Measurements from ENCODE around the gene UBASH3A.
"Not testable (repeated sequence)": the region's sequence is repeated elsewhere in the genome, so short reads cannot be mapped to it uniquely, and the experiment has no call there.

The UBASH3A gene

DNA sequence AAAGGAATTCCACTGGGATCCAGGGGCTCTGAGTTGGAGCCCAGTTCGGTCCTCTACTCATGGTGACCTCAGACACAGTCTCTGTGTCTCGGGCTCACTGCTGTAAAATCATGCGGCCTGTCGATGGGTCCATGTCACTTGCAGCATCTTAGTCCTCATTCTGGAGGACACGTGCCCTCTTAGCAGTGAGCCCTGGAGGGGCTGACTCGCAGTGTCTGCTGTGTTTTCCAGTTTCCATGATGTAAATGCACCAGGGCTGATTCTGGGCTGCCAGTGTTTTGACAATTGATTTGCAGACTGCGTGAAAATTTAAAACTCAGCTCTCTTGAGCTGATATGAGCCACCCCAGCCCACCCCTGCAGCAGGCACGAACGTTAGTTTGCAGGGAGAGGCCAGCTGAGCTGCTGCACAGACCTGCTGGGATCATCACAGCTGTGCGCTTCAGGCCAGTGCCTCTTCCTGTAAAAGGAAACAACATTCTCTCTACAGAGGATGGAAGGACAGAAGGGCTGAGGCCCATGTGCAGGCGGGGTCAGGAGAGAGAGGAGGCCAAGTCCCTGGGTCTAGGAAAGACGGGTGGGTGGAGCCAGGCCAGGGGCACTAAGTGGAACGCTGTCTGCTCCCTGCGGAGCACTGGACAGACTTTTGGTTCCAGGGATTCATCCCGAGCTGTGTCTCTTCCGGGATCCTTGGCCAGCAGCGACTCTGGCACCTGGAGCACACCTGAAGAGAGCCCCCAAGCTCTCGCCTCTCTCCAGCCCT is 49.7 kb downstream of the UBASH3A start:
- DNase-seq = no peak

GRCh38 chr21:42453986-42454570 is 50.4 kb downstream of the UBASH3A start:
- DNase-seq = no peak

- DNase-seq = no peak
Observed at GRCh38 chr21:42454786-42455185, 51.1 kb downstream of the UBASH3A start.

- DNase-seq = no peak
Observed at GRCh38 chr21:42455196-42455595, 51.5 kb downstream of the UBASH3A start.

DNA sequence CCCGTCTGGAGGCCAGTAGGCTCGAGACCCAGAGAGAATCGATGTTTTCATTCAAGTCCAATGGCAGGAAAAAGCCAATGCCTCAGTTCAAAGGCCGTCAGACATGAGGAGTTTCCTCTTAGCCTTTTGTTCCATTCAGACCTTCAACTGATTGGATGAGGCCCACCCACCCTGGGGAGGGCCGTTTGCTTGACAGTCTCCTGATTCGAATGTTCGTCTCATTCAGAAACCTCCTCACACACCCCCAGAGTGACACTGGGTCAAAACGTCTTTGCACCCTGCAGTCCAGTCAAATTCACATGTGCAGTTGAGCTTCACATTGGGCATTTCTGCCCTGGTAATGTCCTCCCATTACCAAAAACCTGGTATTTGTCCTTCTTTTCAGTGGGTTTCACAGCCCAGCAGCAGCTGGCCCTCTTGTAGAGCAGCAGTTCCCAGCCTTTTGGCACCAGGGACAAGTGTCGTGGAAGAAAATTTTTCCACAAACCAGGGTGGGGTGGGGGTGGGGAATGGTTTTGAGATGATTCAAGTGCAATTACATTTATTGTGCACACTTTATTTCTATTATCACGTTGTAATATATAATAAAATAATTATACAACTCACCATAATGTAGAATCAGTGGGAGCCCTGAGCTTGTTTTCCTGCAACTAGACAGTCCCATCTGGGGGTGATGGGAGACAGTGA is 52.2 kb downstream of the UBASH3A start:
- DNase-seq = no peak

- peak; percentile 23 to 47 for DNase-seq
Observed at GRCh38 chr21:42456457-42456856, 52.8 kb downstream of the UBASH3A start.

- no peak for DNase-seq
Observed at GRCh38 chr21:42459082-42459460, 55.4 kb downstream of the UBASH3A start.

GRCh38 chr21:42459546-42460215 is 56.0 kb downstream of the UBASH3A start:
- no peak for DNase-seq

DNA sequence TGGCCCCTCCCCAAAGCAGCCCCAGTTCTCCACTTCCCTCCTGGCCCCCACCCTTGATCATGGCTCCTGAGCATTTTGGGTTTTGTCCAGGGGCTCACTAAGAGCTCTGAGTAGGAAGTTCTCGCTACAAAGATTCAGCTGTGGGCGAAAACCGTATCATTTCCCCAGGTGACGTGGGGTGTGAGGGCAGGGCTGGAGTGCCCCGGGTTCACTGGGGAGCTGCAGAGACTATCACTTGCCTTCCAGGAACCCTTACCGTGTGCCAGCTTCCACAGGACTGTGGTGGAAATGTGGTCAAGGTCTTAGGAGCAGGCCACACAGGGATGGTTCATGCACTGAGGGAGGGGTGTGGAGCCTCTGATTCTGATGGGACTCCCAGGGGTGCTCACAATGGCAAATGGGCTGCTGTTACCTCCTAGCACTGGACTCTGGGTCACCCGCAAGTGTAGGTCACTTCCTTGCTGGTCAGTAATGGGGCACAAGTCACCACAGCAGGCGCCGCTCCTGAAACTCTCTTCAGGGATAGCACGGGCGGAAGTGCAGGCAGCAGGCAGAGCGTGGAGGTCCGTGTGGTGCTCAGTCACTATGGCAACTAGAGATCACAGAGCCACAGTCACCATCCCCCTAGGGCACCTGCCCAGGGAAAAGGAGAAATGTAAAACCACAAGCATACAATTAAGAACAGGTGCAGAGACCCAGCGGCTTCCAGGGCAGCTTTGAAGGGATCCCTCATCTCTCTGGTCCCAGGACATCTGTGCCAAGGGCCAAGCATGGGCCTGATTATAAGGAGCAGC is 56.9 kb downstream of the UBASH3A start:
- DNase-seq = peak; percentile 63 to 85

DNA sequence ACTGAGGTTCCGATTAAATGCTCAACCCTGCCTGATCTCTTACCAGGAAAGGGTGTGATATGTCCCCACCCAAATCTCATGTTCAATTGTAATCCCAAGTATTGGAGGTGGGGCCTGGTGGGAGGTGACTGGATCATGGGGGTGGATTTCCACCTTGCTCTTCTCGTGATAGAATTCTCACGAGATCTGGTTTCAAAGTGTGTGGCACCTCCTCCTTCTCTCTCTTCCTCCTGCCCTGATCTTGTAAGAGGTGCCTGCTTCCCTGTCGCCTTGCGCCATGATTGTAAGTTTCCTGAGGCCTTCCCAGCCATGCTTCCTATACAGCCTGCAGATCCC is 57.5 kb downstream of the UBASH3A start:
- DNase-seq = no peak

- peak in 1 of 2 donors; percentile 7 for DNase-seq
Observed at GRCh38 chr21:42461881-42462877, 58.5 kb downstream of the UBASH3A start.

GRCh38 chr21:42463861-42464515 is 60.3 kb downstream of the UBASH3A start:
- peak; percentile 82 to 85 for DNase-seq

DNA sequence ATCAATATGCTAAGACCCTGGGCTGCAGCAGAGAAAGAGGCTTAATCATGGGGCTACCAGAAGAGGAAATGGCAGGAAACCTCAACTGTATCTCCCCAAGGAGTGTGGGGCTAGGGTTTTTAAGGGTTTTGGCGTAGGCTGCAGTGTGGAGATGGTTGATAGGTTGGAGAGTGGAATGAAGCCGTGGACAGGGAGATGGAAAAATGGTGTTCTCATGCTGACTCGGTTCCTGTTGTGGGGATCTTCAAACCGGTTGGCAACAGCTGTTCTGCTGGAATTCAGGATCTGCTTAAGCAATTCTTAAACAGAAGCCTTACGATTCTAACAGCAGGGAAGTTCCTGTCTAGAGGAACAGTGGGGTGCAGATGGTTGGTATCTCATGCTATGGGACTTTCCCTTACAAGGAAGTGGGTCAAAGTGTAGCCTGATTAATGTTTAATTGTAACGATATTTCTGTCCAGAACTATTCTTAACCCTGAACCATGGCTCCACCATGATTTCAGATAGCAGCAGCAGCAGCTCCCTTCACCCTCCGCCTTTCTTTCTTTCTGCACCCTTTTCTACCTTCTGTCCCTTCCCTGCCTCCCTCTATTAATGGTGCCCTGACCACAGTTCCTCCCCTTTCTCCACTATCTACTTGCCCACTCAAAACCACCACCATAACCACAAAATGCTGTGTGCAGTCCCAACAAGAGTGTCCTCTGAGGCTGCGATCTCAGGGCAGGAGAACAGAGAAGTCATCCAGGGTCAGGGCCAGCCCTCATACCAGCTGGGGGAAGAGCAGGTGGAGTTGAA is 61.5 kb downstream of the UBASH3A start:
- peak in 1 of 2 donors; percentile 25 for DNase-seq

DNA sequence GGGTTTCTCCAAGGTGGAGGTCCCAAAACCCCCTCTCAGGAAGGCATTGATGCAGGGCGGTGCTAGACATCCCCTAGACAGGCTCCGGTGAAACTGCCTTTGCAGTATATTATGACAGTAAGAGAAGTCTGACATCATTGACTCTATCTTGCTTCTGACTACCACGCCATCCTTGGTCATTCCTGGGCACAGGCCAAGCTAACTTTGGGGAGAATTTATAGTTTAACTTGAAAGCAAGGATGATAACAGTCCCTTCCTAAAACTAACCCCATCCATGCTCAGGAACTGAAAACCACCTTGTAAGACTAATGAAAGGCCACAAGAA is 62.1 kb downstream of the UBASH3A start:
- DNase-seq = no peak

DNA sequence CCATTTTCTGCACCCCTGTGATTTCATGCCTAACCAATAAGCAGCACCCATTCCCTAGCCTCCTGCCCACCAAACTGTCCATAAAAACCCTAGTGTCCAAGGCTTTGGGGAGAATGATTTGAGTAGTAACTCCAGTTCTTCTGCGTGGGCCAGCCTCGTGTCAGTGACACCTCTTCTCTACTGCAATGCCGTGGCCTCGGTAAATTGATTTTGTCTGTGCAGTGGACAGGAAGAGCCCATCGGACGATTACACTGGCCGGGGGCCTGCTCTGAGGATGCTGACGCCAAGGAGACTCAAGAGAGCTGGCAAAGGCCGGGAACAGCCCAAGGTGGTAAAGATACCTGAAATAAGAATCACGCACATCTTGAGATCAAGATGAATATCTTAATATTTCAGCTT is 63.0 kb downstream of the UBASH3A start:
- DNase-seq = no peak

- DNase-seq = peak; percentile 24 to 25
Observed at GRCh38 chr21:42467140-42467983, 63.7 kb downstream of the UBASH3A start.

GRCh38 chr21:42468491-42469131 is 64.9 kb downstream of the UBASH3A start:
- DNase-seq = no peak

DNA sequence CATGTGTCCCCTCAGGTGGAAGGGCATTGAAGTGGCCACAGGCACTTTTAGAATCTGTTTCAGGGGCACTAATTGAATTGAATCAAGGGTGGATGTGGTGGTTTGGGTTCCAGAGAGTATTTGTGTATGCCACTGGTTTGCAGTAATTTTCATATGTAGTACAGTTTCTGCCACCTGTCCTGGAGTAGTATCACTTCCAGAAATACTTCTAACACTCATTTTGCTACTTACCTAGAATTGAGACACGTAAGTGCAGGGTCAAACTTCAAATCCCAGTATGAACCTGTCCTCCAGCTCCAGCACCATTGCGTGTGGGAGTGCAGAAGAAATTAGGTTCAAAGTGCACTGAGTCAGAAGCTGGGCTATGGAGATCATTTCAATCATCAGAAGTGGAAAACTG is 65.6 kb downstream of the UBASH3A start:
- no peak for DNase-seq

DNA sequence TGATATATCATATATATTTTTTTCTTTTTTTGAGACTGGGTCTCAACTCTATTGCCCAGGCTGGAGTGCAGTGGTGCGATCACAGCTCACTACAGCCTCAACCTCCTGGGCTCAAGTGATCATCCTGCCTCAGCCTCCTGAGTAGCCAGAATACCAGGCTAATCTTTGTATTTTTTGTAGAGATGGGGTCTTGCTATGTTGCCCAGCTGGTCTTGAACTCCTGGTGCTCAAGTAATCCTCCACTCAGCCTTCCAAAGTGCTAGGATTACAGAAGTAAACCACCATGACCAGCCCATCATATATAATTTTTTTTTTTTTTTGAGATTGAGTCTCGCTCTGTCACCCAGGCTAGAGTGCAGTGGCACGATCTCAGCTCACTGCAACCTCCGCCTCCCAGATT is 66.0 kb downstream of the UBASH3A start:
- not testable (repeated sequence) for DNase-seq

All from CD4-positive, alpha-beta T cell treated with Interleukin-4 for 1 hour (primary cell).